Right ventricle myocardium superior (tissue), 1 donor: ENCODE data around the gene STK32B. TPM values are rescaled to one million over a fixed set of nuclear protein-coding genes. Genes with fewer than 3 reads are reported as not detected.

Source experiments
- ATAC-seq: fragments of 200-7000 bp; cut with Tn5 transposase; one replicate; pipeline ENCODE4 v1.9.1; 2020; ENCODE audit warnings: mild to moderate bottlenecking; ENCODE audit not compliant: poor library complexity
- DNase-seq: peaks from one replicate; pipeline ENCODE4 v3.0.0-alpha.2; 2020
- intact Hi-C: fragments of 100-400 bp; cut with DNase I; formaldehyde crosslinking; loops from one replicate; pipeline ENCODE4 v1.11.2; 2022
- total RNA-seq: library from RNA; stranded (reverse); fragmentation: NEBNext Ultra II Directional; extraction: Animal tissue kit (Norgen Biotek cat#: 25700); gene quantifications from one replicate; pipeline ENCODE4 v1.2.1, GENCODE V29; 2021
- donor health status: DM: no; HTN: yes; CAD: no; lungs with severe emphysema.

STK32B gene
- total RNA-seq, 1 donor from 2014 or later: 1.0 TPM

- ATAC-seq (no peak), DNase-seq (no peak)
- intact Hi-C loops: no loop called here
Measured at GRCh38 chr4:5184606-5185005, 133.3 kb downstream of the STK32B start.

DNA sequence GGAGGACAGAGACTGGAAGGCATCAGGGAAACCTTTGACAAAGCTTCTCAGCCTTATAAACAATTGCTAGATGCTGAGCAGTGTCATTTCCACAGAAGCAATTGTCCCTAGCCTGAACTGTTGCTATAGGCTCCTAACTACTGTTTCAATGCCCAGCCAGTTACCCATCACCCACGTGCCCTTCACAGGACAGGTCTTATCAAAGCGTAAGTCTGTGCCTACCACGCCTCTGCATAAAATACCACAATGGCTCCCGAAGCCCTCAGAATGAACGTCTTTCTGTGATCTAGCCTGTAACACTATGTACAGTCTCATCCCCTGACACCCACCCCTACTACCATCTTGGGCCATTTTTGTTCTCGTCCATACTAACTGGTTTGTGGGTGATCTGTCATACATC is 134.3 kb downstream of the STK32B start:
- DNase-seq (no peak), ATAC-seq (no peak)
- intact Hi-C loops: no loop called here

- ATAC-seq (no peak), DNase-seq (no peak)
- intact Hi-C loops: no loop called here
Measured at GRCh38 chr4:5186271-5187064, 135.2 kb downstream of the STK32B start.

- intact Hi-C loops: no loop called here
- no peak for ATAC-seq
- DNase-seq: no peak
Measured at GRCh38 chr4:5188130-5188529, 136.8 kb downstream of the STK32B start.

DNA sequence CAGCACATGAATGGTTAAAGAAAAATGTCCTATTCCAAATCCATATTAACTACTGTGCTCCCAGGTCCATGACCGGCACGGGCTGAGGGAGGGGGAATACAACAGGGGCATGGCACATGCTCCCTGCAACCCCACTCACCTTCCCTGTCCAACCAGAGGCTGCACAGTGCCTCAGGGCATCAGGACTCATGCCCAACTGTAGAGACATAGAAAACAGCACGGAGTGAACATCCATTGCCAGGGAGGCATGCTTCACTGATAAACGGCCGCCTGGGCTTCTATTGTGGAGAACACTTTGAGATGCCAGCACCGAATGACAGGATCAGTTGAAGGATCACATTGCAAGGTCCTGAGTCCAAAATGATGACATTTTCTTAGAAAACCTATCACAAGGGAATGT is 140.6 kb downstream of the STK32B start:
- no peak for DNase-seq
- ATAC-seq: no peak
- intact Hi-C loops: no loop called here

GRCh38 chr4:5192271-5192670 is 141.0 kb downstream of the STK32B start:
- intact Hi-C loops: no loop called here
- ATAC-seq (no peak), DNase-seq (no peak)

DNA sequence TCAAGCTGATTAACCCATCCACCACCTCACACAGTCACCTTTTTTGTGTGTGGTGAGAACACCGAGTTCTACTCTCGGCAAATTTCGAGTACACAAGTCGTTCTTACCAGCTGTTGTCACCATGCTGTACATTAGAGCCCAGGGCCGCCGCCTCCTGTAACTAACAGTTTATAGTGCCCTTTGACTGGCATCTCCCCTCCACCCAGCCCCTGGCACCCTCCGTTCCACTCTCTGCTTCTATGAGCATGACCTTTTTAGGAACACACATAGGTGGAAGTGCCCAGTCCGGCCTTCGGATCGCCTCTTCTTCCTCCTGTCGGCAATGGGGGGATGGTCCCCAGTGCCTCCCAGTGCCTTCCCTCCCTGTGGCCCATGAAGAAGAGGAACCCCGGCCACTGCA is 141.4 kb downstream of the STK32B start:
- intact Hi-C loops: no loop called here
- no peak for DNase-seq
- no peak for ATAC-seq

DNA sequence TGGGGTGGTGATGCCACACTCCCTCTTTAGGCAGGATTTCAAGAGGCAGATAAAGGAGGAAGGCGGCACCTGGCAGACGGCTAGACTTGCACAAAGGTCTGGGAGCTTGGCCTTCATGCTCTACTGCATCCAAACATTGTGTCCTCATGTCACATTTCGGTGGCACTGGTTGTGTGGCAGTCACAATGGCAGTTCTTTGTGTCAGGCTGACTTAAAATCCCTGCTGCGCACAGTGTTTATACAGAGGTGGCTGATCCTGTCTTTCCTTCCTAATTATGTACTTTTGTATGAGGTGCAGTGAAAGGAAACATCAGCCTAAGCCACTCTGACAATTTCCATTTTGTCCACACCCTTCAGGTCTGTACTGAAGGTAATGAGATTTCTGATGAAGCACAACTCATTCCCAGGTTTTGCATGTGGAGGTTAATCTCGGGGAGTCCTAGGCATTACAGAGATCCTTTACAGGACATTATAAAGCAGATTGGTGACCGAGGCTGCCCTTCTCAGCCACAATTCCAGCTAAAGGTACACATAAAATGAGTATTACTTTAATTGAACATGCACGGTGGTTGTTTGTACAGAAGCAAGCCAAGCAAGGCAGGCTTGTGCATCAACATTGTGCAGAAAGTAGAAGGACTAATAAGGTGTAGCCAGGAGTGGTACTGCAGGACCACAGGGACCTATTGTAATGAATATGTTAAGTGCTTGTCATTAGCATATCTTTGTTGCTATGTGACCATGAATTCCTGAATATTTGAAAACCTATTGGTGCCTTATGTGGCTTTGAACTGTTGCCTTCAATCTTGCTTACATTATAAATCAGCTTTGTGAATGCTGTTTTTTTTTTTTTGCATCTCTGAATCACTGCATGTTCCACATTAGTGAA is 147.6 kb downstream of the STK32B start:
- DNase-seq: no peak
- ATAC-seq: no peak
- intact Hi-C loops: no loop called here

DNA sequence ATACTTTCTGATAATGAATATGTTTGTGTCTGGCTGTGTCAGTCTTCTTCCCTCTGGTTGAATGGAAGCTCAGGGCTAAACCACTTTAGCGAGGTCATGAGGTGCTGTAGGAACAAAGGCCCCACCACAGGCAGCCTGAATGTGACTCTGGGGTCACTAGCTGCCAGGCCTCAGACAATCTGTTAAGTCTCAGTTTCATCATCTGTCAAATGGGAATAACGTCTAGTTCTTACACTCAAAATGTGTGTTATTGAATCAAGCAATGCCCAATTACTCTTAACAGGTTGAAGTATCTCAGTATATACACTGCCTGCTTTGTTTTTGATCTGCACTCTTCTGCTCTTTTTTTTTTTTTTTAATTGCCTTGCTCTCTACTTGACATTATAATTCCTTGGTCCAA is 148.6 kb downstream of the STK32B start:
- DNase-seq (no peak), ATAC-seq (no peak)
- intact Hi-C loops: no loop called here

DNA sequence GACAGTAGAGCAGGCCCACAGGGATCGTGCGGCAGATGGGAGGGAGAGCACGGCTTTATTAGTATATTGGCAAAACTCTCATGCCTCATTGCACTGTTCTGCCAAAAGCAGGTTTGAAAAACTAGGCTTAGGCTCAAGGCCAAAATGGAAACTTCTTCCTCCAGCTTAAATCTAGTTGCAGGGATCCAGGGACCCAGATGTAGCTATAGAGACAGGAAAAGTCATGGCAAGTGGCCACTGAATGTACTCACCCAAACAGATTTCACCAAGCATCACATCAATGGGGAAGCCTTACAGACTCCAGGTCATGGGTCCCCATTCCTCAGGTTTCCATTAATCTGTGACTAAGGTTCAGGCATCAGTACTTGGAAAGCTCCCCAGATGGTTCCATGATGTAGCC is 149.2 kb downstream of the STK32B start:
- intact Hi-C loops: no loop called here
- ATAC-seq: no peak
- no peak for DNase-seq

DNA sequence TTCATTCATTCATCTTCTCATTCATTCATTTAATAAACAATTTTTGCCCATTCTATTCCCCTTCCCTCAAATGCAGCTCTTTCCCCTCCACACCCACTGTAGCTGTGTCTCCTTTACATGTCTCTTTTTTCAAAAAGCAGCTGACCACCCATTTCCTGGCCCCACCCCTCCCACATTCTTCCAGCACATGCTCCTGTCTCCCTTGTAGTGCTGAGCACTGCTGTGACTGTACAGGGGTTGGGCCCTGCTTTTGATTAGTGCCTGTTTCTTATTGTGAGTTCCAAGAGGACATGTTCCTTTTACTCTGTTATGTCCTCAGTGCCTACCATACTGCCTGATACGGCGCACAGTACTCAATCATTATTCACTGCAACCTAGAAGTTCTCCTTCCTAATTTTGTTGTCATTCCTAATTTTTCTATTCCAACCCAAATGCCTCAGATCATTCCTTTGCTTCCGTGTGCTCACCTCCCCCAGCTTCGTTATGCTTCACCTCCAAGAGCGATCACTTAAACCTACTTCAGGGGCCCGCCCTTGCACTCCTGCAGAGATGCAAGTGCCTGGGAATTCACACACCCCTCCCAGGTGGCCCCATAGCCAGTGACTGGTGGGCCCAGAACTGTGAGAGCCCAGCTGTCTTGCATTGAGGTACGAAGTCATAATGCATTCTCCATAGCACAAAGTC is 152.2 kb downstream of the STK32B start:
- no peak for ATAC-seq
- intact Hi-C loops: no loop called here
- DNase-seq: no peak

GRCh38 chr4:5203993-5204310 is 152.7 kb downstream of the STK32B start:
- DNase-seq: no peak
- ATAC-seq: no peak
- intact Hi-C loops: no loop called here

GRCh38 chr4:5204781-5205180 is 153.5 kb downstream of the STK32B start:
- intact Hi-C loops: no loop called here
- no peak for DNase-seq
- ATAC-seq: peak; percentile 55

- ATAC-seq (peak; percentile 41), DNase-seq (no peak)
- intact Hi-C loops: no loop called here
Measured at GRCh38 chr4:5206016-5206790, 154.9 kb downstream of the STK32B start.

GRCh38 chr4:5209862-5210261 is 158.6 kb downstream of the STK32B start:
- intact Hi-C loops: no loop called here
- ATAC-seq: no peak
- DNase-seq: no peak

- intact Hi-C loops: no loop called here
- DNase-seq (no peak), ATAC-seq (no peak)
Measured at GRCh38 chr4:5211282-5211839, 160.1 kb downstream of the STK32B start.

DNA sequence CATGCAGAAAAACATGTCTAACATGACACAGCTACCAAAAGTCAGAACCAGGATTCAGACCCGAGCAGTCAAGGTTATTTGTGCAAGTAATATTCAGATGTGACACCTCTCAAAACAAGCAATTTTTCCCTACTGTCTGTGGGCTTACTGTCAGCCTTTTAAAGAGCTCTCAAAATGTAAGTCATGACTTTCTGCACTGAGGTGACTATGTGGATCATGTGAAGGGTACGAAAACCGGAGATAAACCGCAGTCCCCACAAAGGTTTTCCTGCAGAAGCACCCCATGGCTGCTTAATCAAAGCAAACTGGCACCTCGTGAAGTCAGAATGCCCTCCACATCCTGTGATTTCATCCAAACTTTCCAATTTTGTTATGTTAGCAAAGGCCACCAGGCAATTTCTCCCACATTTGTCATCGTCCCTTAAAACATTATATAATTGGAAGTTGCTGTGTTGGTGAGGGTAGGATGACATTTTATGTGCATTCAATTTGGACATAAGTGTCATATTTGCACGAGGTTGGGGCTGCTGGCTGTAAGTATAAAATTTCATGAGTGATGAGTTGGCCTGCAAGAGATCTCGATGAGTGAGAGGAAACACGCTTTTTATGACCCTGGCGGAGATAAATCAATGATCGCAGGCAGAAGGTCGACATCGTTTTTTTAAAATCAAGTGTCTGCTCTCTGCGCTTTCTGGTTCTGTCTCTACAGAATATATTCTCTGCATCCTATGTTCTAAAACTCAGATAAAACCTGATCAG is 161.2 kb downstream of the STK32B start:
- intact Hi-C loops: no loop called here
- DNase-seq: no peak
- no peak for ATAC-seq

GRCh38 chr4:5213087-5213595 is 161.9 kb downstream of the STK32B start:
- ATAC-seq: no peak
- intact Hi-C loops: no loop called here
- DNase-seq: no peak
